Mammary epithelial cell (primary cell): Measurements from ENCODE around the gene PSMC2.

Experiments used
- CTCF ChIP-seq, 2 donors: IDR thresholded peaks in 1 of 2; conservative IDR thresholded peaks in 1 of 2; 2 replicates each; pipeline ENCODE4 v1.5.1; 2011 to 2012; ENCODE audit warnings: inconsistent platforms in 2 of 2, low read length in 2 of 2, mild to moderate bottlenecking in 2 of 2, control low read depth in 1 of 2, low read depth in 1 of 2; ENCODE audit not compliant: insufficient read depth in 1 of 2; ENCODE audit errors: extremely low read depth in 1 of 2
- EZH2 ChIP-seq: IDR thresholded peaks from 2 replicates; pipeline ENCODE4 v1.6.1; 2012; ENCODE audit warnings: low read length, inconsistent platforms, borderline replicate concordance

GRCh38 chr7:103412151-103412550 lies 64.7 kb downstream of the PSMC2 start:
- no peak for TF ChIP-seq CTCF (conservative IDR thresholded peaks at IDR 0.05 in 1 of 2, IDR thresholded peaks at IDR 0.05 in 1 of 2; ENCODE audit: extremely low read depth in 1 of 2, insufficient read depth in 1 of 2, low read depth in 1 of 2, low read length in 2 of 2)
- TF ChIP-seq EZH2, result no peak
